Mesendoderm (in vitro differentiated cells): Measurements from ENCODE around the gene MAGEF1.
A peak's percentile ranks its signal among the peaks of the same experiment; 100 is the strongest.

Source experiments
- DNase-seq: peaks from one replicate; pipeline ENCODE4 v3.0.0; 2013
- H2AK5ac ChIP-seq: 2 replicates; pipeline ENCODE4 v1.6.1; 2013; ENCODE audit warnings: low read length, inconsistent platforms
- H2BK120ac ChIP-seq: 2 replicates; pipeline ENCODE4 v1.6.1; 2013; ENCODE audit warnings: low read depth, mild to moderate bottlenecking, low read length, moderate library complexity, mixed read lengths
- H2BK15ac ChIP-seq: replicated peaks from 2 replicates; pipeline ENCODE4 v1.6.1; 2013; ENCODE audit warnings: low read depth, mild to moderate bottlenecking, moderate library complexity
- H2BK5ac ChIP-seq: 2 replicates; pipeline ENCODE4 v1.6.1; 2013; ENCODE audit warnings: low read length, inconsistent platforms
- H3K18ac ChIP-seq: 2 replicates; pipeline ENCODE4 v1.6.1; 2013; ENCODE audit warnings: mild to moderate bottlenecking, low read length, mixed read lengths
- H3K23ac ChIP-seq: one replicate; pipeline ENCODE4 v1.6.1; 2013; ENCODE audit warnings: low read length
- H3K27ac ChIP-seq: 2 replicates; pipeline ENCODE4 v1.5.1; 2013; ENCODE audit warnings: low read depth, mild to moderate bottlenecking, inconsistent platforms, low read length, moderate library complexity
- H3K27me3 ChIP-seq: 2 replicates; pipeline ENCODE4 v1.6.1; 2013; ENCODE audit warnings: low read length, control low read depth, mild to moderate bottlenecking, inconsistent platforms; ENCODE audit not compliant: insufficient read depth, poor library complexity
- H3K36me3 ChIP-seq: 2 replicates; pipeline ENCODE4 v1.6.1; 2013; ENCODE audit warnings: low read length, inconsistent platforms; ENCODE audit not compliant: control insufficient read depth, insufficient read depth
- H3K4ac ChIP-seq: one replicate; pipeline ENCODE4 v1.6.1; 2013; ENCODE audit warnings: low read depth, mild to moderate bottlenecking, low read length, moderate library complexity
- H3K4me1 ChIP-seq: 2 replicates; pipeline ENCODE4 v1.6.1; 2013; ENCODE audit warnings: low read depth, low read length, inconsistent platforms; ENCODE audit not compliant: control insufficient read depth
- H3K4me2 ChIP-seq: 2 replicates; pipeline ENCODE4 v1.6.1; 2013; ENCODE audit warnings: low read length
- H3K4me3 ChIP-seq: 2 replicates; pipeline ENCODE4 v1.5.1; 2013; ENCODE audit warnings: mild to moderate bottlenecking, low read length
- H3K56ac ChIP-seq: one replicate; pipeline ENCODE4 v1.6.1; 2013; ENCODE audit warnings: low read length
- H3K79me1 ChIP-seq: 2 replicates; pipeline ENCODE4 v1.6.1; 2013; ENCODE audit warnings: low read length, inconsistent platforms
- H3K79me2 ChIP-seq: 2 replicates; pipeline ENCODE4 v1.6.1; 2013; ENCODE audit warnings: mild to moderate bottlenecking, low read length; ENCODE audit not compliant: control insufficient read depth, insufficient read depth
- H3K9ac ChIP-seq: 2 replicates; pipeline ENCODE4 v1.6.1; 2013; ENCODE audit warnings: low read length, inconsistent platforms
- H4K5ac ChIP-seq: one replicate; pipeline ENCODE4 v1.6.1; 2013; ENCODE audit warnings: low read length
- H4K8ac ChIP-seq: one replicate; pipeline ENCODE4 v1.6.1; 2013; ENCODE audit warnings: low read depth, mild to moderate bottlenecking, control low read depth, low read length, moderate library complexity
- WGBS: extraction: QIAGEN DNeasy Blood & Tissue Kit; methylation state at CpG from one replicate; pipeline ENCODE4 v1.1.7; 2013; ENCODE audit warnings: low lambda C conversion rate, missing lambda C conversion rate; ENCODE audit not compliant: insufficient coverage; ENCODE audit errors: extremely low coverage; 5-methylcytosine and 5-hydroxymethylcytosine counted together

Gene MAGEF1

GRCh38 chr3:184739594-184740505 is 28.0 kb upstream of the MAGEF1 start:
- WGBS = no CpG with 5 or more reads among the region's 5 CpGs
- H4K8ac ChIP-seq = no peak overlapping the region
- peaks cover 7% of the 10 kb centered on the region for H3K4me1 ChIP-seq
- H3K4me3 ChIP-seq = no peak overlapping the region
- H4K5ac ChIP-seq = no peak overlapping the region
- H2BK120ac ChIP-seq = no peak overlapping the region
- no peak overlapping the region for H3K27ac ChIP-seq
- H3K9ac ChIP-seq = no peak overlapping the region
- no peak overlapping the region for H3K56ac ChIP-seq
- no peaks in the 10 kb centered on the region for H3K27me3 ChIP-seq
- no peak overlapping the region for H3K4me2 ChIP-seq
- H3K18ac ChIP-seq = no peak overlapping the region
- no peak overlapping the region for H3K4ac ChIP-seq
- DNase-seq = no peak
- H2BK15ac ChIP-seq = no peak overlapping the region
- H2BK5ac ChIP-seq = no peak overlapping the region
- H3K23ac ChIP-seq = no peak overlapping the region
- no peaks in the 10 kb centered on the region for H3K79me2 ChIP-seq
- H2AK5ac ChIP-seq = no peak overlapping the region
- H3K36me3 ChIP-seq = no peaks in the 10 kb centered on the region
- no peaks in the 10 kb centered on the region for H3K79me1 ChIP-seq

GRCh38 chr3:184738982-184739381 is 27.1 kb upstream of the MAGEF1 start:
- Histone ChIP-seq H3K27ac (no peak overlapping the region), H2BK120ac (no peak overlapping the region), H3K23ac (no peak overlapping the region), H3K4me1 (peaks cover 14% of the 10 kb centered on the region), H3K36me3 (no peaks in the 10 kb centered on the region), H3K27me3 (no peaks in the 10 kb centered on the region), H2AK5ac (peak overlapping the region; percentile 3), H3K4ac (no peak overlapping the region), H3K4me2 (no peak overlapping the region), H3K4me3 (no peak overlapping the region), H3K79me2 (no peaks in the 10 kb centered on the region), H3K56ac (no peak overlapping the region), H3K18ac (no peak overlapping the region), H3K79me1 (no peaks in the 10 kb centered on the region), H4K5ac (no peak overlapping the region), H2BK15ac (no peak overlapping the region), H2BK5ac (no peak overlapping the region), H4K8ac (no peak overlapping the region), H3K9ac (no peak overlapping the region)
- no CpG with 5 or more reads among the region's 4 CpGs for WGBS
- DNase-seq = no peak

- Histone ChIP-seq H4K5ac (no peak overlapping the region), H2BK15ac (no peak overlapping the region), H2BK5ac (no peak overlapping the region), H3K4me1 (peaks cover 18% of the 10 kb centered on the region), H3K79me1 (no peaks in the 10 kb centered on the region), H2BK120ac (no peak overlapping the region), H3K18ac (no peak overlapping the region), H3K27me3 (no peaks in the 10 kb centered on the region), H3K56ac (no peak overlapping the region), H2AK5ac (no peak overlapping the region), H4K8ac (no peak overlapping the region), H3K27ac (no peak overlapping the region), H3K79me2 (no peaks in the 10 kb centered on the region), H3K23ac (no peak overlapping the region), H3K4me2 (no peak overlapping the region), H3K9ac (no peak overlapping the region), H3K4me3 (no peak overlapping the region), H3K36me3 (no peaks in the 10 kb centered on the region), H3K4ac (no peak overlapping the region)
- WGBS = no CpG with 5 or more reads among the region's 8 CpGs
- DNase-seq = no peak
Observed at GRCh38 chr3:184738506-184738890, 26.6 kb upstream of the MAGEF1 start.

- H3K27ac ChIP-seq = no peak overlapping the region
- WGBS = no CpG with 5 or more reads among the region's 15 CpGs
Observed at GRCh38 chr3:184737641-184738505, 26.0 kb upstream of the MAGEF1 start.

GRCh38 chr3:184737063-184737462 is 25.2 kb upstream of the MAGEF1 start:
- no peak overlapping the region for H2BK5ac ChIP-seq
- no peak overlapping the region for H3K4me2 ChIP-seq
- H3K56ac ChIP-seq = no peak overlapping the region
- no peak overlapping the region for H2BK120ac ChIP-seq
- H3K27me3 ChIP-seq = no peaks in the 10 kb centered on the region
- H3K23ac ChIP-seq = no peak overlapping the region
- no CpG with 5 or more reads among the region's 3 CpGs for WGBS
- no peak overlapping the region for H3K27ac ChIP-seq
- no peak overlapping the region for H2BK15ac ChIP-seq
- no peak overlapping the region for H3K4me3 ChIP-seq
- H4K5ac ChIP-seq = no peak overlapping the region
- no peak overlapping the region for H4K8ac ChIP-seq
- no peaks in the 10 kb centered on the region for H3K36me3 ChIP-seq
- H3K9ac ChIP-seq = no peak overlapping the region
- H2AK5ac ChIP-seq = no peak overlapping the region
- no peaks in the 10 kb centered on the region for H3K79me1 ChIP-seq
- no peaks in the 10 kb centered on the region for H3K79me2 ChIP-seq
- H3K18ac ChIP-seq = no peak overlapping the region
- no peak for DNase-seq
- peaks cover 14% of the 10 kb centered on the region for H3K4me1 ChIP-seq
- H3K4ac ChIP-seq = no peak overlapping the region

More at GRCh38 chr3:184737641-184738505, 26.0 kb upstream of the MAGEF1 start:
- no peak overlapping the region for H3K56ac ChIP-seq
- no peaks in the 10 kb centered on the region for H3K79me1 ChIP-seq
- no peak overlapping the region for H3K18ac ChIP-seq
- no peak overlapping the region for H3K23ac ChIP-seq
- H3K27me3 ChIP-seq = no peaks in the 10 kb centered on the region
- H3K4me2 ChIP-seq = no peak overlapping the region
- H3K4ac ChIP-seq = no peak overlapping the region
- peaks cover 18% of the 10 kb centered on the region for H3K4me1 ChIP-seq
- no peak overlapping the region for H4K5ac ChIP-seq
- no peak for DNase-seq
- H2BK5ac ChIP-seq = no peak overlapping the region
- H3K4me3 ChIP-seq = no peak overlapping the region
- no peak overlapping the region for H4K8ac ChIP-seq
- no peak overlapping the region for H2BK15ac ChIP-seq
- H2AK5ac ChIP-seq = no peak overlapping the region
- no peaks in the 10 kb centered on the region for H3K79me2 ChIP-seq
- H3K9ac ChIP-seq = no peak overlapping the region
- H2BK120ac ChIP-seq = no peak overlapping the region
- no peaks in the 10 kb centered on the region for H3K36me3 ChIP-seq
